ENCODE measurements around the gene ZMAT5.
"Not testable (repeated sequence)": the region's sequence is repeated elsewhere in the genome, so short reads cannot be mapped to it uniquely, and the experiment has no call there.

The ZMAT5 gene

GRCh38 chr22:29786031-29786430 is 19.2 kb upstream of the ZMAT5 start:
- DNase-seq (ENCODE audit: low read depth in 2 of 2): no peak

- no peak for DNase-seq (ENCODE audit: low read depth in 2 of 2)
These were observed 17.9 kb upstream of the ZMAT5 start for GRCh38 chr22:29784451-29785361.

- DNase-seq (ENCODE audit: low read depth in 2 of 2): no peak
These were observed 15.4 kb upstream of the ZMAT5 start for GRCh38 chr22:29782061-29782845.

GRCh38 chr22:29780748-29781676 is 14.2 kb upstream of the ZMAT5 start:
- DNase-seq (ENCODE audit: low read depth in 2 of 2): no peak

- no peak for DNase-seq (ENCODE audit: low read depth in 2 of 2)
These were observed 13.4 kb upstream of the ZMAT5 start for GRCh38 chr22:29780220-29780619.

- no peak for DNase-seq (ENCODE audit: low read depth in 2 of 2)
These were observed 6.4 kb upstream of the ZMAT5 start for GRCh38 chr22:29773233-29773632.

GRCh38 chr22:29772170-29772641 is 5.4 kb upstream of the ZMAT5 start:
- no peak for DNase-seq (ENCODE audit: low read depth in 2 of 2)

- no peak for DNase-seq (ENCODE audit: low read depth in 2 of 2)
These were observed 3.0 kb upstream of the ZMAT5 start for GRCh38 chr22:29769723-29770321.

- no peak for DNase-seq (ENCODE audit: low read depth in 2 of 2)
These were observed 1.4 kb upstream of the ZMAT5 start for GRCh38 chr22:29768052-29768693.

GRCh38 chr22:29767171-29768051 is 604 bp upstream of the ZMAT5 start, which contains the start of gene UQCR10:
Gene UQCR10, plus strand, starts transcription at chr22:29767369. Its CDS starts 30 bp downstream, at chr22:29767399.
- peak; percentile 82 to 89 for DNase-seq (ENCODE audit: low read depth in 2 of 2)

GRCh38 chr22:29765905-29766631 is 739 bp downstream of the ZMAT5 start:
- DNase-seq (ENCODE audit: low read depth in 2 of 2): no peak

- DNase-seq (ENCODE audit: low read depth in 2 of 2): no peak
These were observed 4.5 kb downstream of the ZMAT5 start for GRCh38 chr22:29762263-29762662.

GRCh38 chr22:29758959-29759358 is 7.8 kb downstream of the ZMAT5 start:
- DNase-seq (ENCODE audit: low read depth in 2 of 2): no peak

- DNase-seq (ENCODE audit: low read depth in 2 of 2): no peak
These were observed 8.7 kb downstream of the ZMAT5 start for GRCh38 chr22:29758068-29758622.

GRCh38 chr22:29757096-29757495 is 9.7 kb downstream of the ZMAT5 start:
- DNase-seq (ENCODE audit: low read depth in 2 of 2): no peak

GRCh38 chr22:29756341-29756740 is 10.5 kb downstream of the ZMAT5 start:
- DNase-seq (ENCODE audit: low read depth in 2 of 2): no peak

- DNase-seq (ENCODE audit: low read depth in 2 of 2): no peak
These were observed 10.9 kb downstream of the ZMAT5 start for GRCh38 chr22:29755889-29756288.

- not testable (repeated sequence) for DNase-seq (ENCODE audit: low read depth in 2 of 2)
These were observed 12.0 kb downstream of the ZMAT5 start for GRCh38 chr22:29754658-29755395.

Data from activated CD8-positive, alpha-beta memory T cell treated with anti-CD3 and anti-CD28 coated beads for 4 hours (primary cell).